BLaER1 (cell line): Measurements from ENCODE around the gene ISCU.

ENCODE experiments used
- H3K27ac ChIP-seq: shearing (Covaris generic); formaldehyde crosslinking; 2 replicates; pipeline ENCODE4 v1.8.1; 2022
- H3K27me3 ChIP-seq: shearing (Covaris generic); formaldehyde crosslinking; 2 replicates; pipeline ENCODE4 v1.8.1; 2022
- H3K36me3 ChIP-seq: shearing (Covaris generic); formaldehyde crosslinking; 2 replicates; pipeline ENCODE4 v1.8.1; 2022
- H3K4me1 ChIP-seq: shearing (Covaris generic); formaldehyde crosslinking; 2 replicates; pipeline ENCODE4 v1.8.1; 2022
- H3K4me2 ChIP-seq: shearing (Covaris generic); formaldehyde crosslinking; 2 replicates; pipeline ENCODE4 v1.8.1; 2022
- H3K4me3 ChIP-seq: shearing (Covaris generic); formaldehyde crosslinking; 2 replicates; pipeline ENCODE4 v1.8.1; 2022
- H3K9ac ChIP-seq: shearing (Covaris generic); formaldehyde crosslinking; 2 replicates; pipeline ENCODE4 v1.8.1; 2022
- H3K9me3 ChIP-seq: shearing (Covaris generic); formaldehyde crosslinking; 2 replicates; pipeline ENCODE4 v1.8.1; 2022
- H4K20me1 ChIP-seq: shearing (Covaris generic); formaldehyde crosslinking; 2 replicates; pipeline ENCODE4 v1.8.1; 2022
- Cebpa-rat ChIP-seq: shearing (Covaris generic); IDR thresholded peaks from 2 replicates; pipeline ENCODE4 v1.8.1; 2022

Gene ISCU

GRCh38 chr12:108560321-108560721 is 2.1 kb upstream of the ISCU start:
- Histone ChIP-seq H3K4me1 (peaks cover 58% of the 10 kb centered on the region), H3K36me3 (peaks cover 51% of the 10 kb centered on the region), H3K27me3 (no peaks in the 10 kb centered on the region), H3K9me3 (no peaks in the 10 kb centered on the region), H3K9ac (peak overlapping the region; percentile 96), H3K27ac (peak overlapping the region; percentile 97), H3K4me2 (peak overlapping the region; percentile 99), H3K4me3 (peak overlapping the region; percentile 97), H4K20me1 (peaks cover 55% of the 10 kb centered on the region)
- no peak for TF ChIP-seq Cebpa-rat

GRCh38 chr12:108560752-108561719 is 1.4 kb upstream of the ISCU start, which contains the start of gene SART3:
SART3 (minus strand) TSS chr12:108561173; CDS start chr12:108561154, 19 bp downstream.
- Histone ChIP-seq H3K27ac (peak within 1 kb of the TSS; percentile 97), H3K36me3 (peaks cover 44% of the 10 kb centered on the region), H3K9me3 (no peaks in the 10 kb centered on the region), H4K20me1 (peaks cover 51% of the 10 kb centered on the region), H3K4me1 (peaks cover 65% of the 10 kb centered on the region), H3K9ac (peak within 1 kb of the TSS; percentile 96), H3K4me2 (peak within 1 kb of the TSS; percentile 99), H3K27me3 (no peaks in the 10 kb centered on the region), H3K4me3 (peak within 1 kb of the TSS; percentile 97)
- no peak for TF ChIP-seq Cebpa-rat

- peaks cover 74% of the 10 kb centered on the region for H3K4me1 ChIP-seq
- no peaks in the 10 kb centered on the region for H3K27me3 ChIP-seq
- peak overlapping the region; percentile 97 for H3K27ac ChIP-seq
- H3K9ac ChIP-seq, result peak overlapping the region; percentile 96
- H3K4me2 ChIP-seq, result peak overlapping the region; percentile 99
- no peaks in the 10 kb centered on the region for H3K9me3 ChIP-seq
- H3K4me3 ChIP-seq, result peak overlapping the region; percentile 97
- peaks cover 43% of the 10 kb centered on the region for H3K36me3 ChIP-seq
- TF ChIP-seq Cebpa-rat, result no peak
- peaks cover 51% of the 10 kb centered on the region for H4K20me1 ChIP-seq
Observed at GRCh38 chr12:108561852-108562347, 496 bp upstream of the ISCU start.

- peaks cover 42% of the 10 kb centered on the region for H3K36me3 ChIP-seq
- peak overlapping the region; percentile 84 for H3K27ac ChIP-seq
- H3K4me3 ChIP-seq, result peak overlapping the region; percentile 97
- H3K9ac ChIP-seq, result peak overlapping the region; percentile 87
- H4K20me1 ChIP-seq, result peaks cover 40% of the 10 kb centered on the region
- peaks cover 76% of the 10 kb centered on the region for H3K4me1 ChIP-seq
- peak overlapping the region; percentile 98 for H3K4me2 ChIP-seq
- H3K9me3 ChIP-seq, result no peaks in the 10 kb centered on the region
- TF ChIP-seq Cebpa-rat, result no peak
- H3K27me3 ChIP-seq, result no peaks in the 10 kb centered on the region
Observed at GRCh38 chr12:108563136-108563803, 874 bp downstream of the ISCU start.

GRCh38 chr12:108563804-108564151 is 1.4 kb downstream of the ISCU start:
- H3K4me2 ChIP-seq, result peak overlapping the region; percentile 98
- no peak overlapping the region for H3K27ac ChIP-seq
- peak overlapping the region; percentile 97; the same call in 1 of the 2 replicates for H3K4me3 ChIP-seq
- H3K4me1 ChIP-seq, result peaks cover 76% of the 10 kb centered on the region
- no peak overlapping the region; the same call in 1 of the 2 replicates for H3K9ac ChIP-seq
- H3K27me3 ChIP-seq, result no peaks in the 10 kb centered on the region
- TF ChIP-seq Cebpa-rat, result no peak
- H3K36me3 ChIP-seq, result peaks cover 44% of the 10 kb centered on the region
- peaks cover 35% of the 10 kb centered on the region for H4K20me1 ChIP-seq
- H3K9me3 ChIP-seq, result no peaks in the 10 kb centered on the region

GRCh38 chr12:108564724-108565123 is 2.3 kb downstream of the ISCU start:
- H3K36me3 ChIP-seq, result peaks cover 43% of the 10 kb centered on the region
- peak overlapping the region; percentile 22; the same call in 1 of the 2 replicates for H3K9ac ChIP-seq
- no peak overlapping the region for H3K4me3 ChIP-seq
- peaks cover 76% of the 10 kb centered on the region for H3K4me1 ChIP-seq
- peaks cover 26% of the 10 kb centered on the region for H4K20me1 ChIP-seq
- no peak for TF ChIP-seq Cebpa-rat
- no peaks in the 10 kb centered on the region for H3K9me3 ChIP-seq
- no peaks in the 10 kb centered on the region for H3K27me3 ChIP-seq
- peak overlapping the region; percentile 59; the same call in 1 of the 2 replicates for H3K27ac ChIP-seq
- H3K4me2 ChIP-seq, result peak overlapping the region; percentile 76

GRCh38 chr12:108565146-108565545 is 2.8 kb downstream of the ISCU start:
- peak overlapping the region; percentile 59; the same call in 1 of the 2 replicates for H3K27ac ChIP-seq
- no peaks in the 10 kb centered on the region for H3K9me3 ChIP-seq
- H3K27me3 ChIP-seq, result no peaks in the 10 kb centered on the region
- TF ChIP-seq Cebpa-rat, result no peak
- peaks cover 47% of the 10 kb centered on the region for H3K36me3 ChIP-seq
- peaks cover 21% of the 10 kb centered on the region for H4K20me1 ChIP-seq
- H3K4me2 ChIP-seq, result peak overlapping the region; percentile 76
- H3K9ac ChIP-seq, result peak overlapping the region; percentile 22; the same call in 1 of the 2 replicates
- no peak overlapping the region for H3K4me3 ChIP-seq
- H3K4me1 ChIP-seq, result peaks cover 76% of the 10 kb centered on the region

- Histone ChIP-seq H3K4me2 (peak overlapping the region; percentile 76), H3K27me3 (no peaks in the 10 kb centered on the region), H3K4me3 (no peak overlapping the region), H3K27ac (peak overlapping the region; percentile 59), H3K4me1 (peaks cover 84% of the 10 kb centered on the region), H3K36me3 (peaks cover 47% of the 10 kb centered on the region), H4K20me1 (peaks cover 15% of the 10 kb centered on the region; the same call in 1 of the 2 replicates), H3K9me3 (no peaks in the 10 kb centered on the region), H3K9ac (peak overlapping the region; percentile 40; the same call in 1 of the 2 replicates)
- no peak for TF ChIP-seq Cebpa-rat
Observed at GRCh38 chr12:108565976-108566375, 3.6 kb downstream of the ISCU start.

- H4K20me1 ChIP-seq, result peaks cover 15% of the 10 kb centered on the region; the same call in 1 of the 2 replicates
- peak overlapping the region; percentile 59 for H3K27ac ChIP-seq
- no peaks in the 10 kb centered on the region for H3K9me3 ChIP-seq
- peak overlapping the region; percentile 40; the same call in 1 of the 2 replicates for H3K9ac ChIP-seq
- H3K4me2 ChIP-seq, result peak overlapping the region; percentile 76
- no peak for TF ChIP-seq Cebpa-rat
- no peaks in the 10 kb centered on the region for H3K27me3 ChIP-seq
- H3K4me1 ChIP-seq, result peaks cover 88% of the 10 kb centered on the region
- H3K4me3 ChIP-seq, result no peak overlapping the region
- H3K36me3 ChIP-seq, result peaks cover 47% of the 10 kb centered on the region
Observed at GRCh38 chr12:108566452-108566851, 4.1 kb downstream of the ISCU start.
